ENCODE data around the gene KCNIP4.
A peak's percentile ranks its signal among the peaks of the same experiment; 100 is the strongest.

DNA sequence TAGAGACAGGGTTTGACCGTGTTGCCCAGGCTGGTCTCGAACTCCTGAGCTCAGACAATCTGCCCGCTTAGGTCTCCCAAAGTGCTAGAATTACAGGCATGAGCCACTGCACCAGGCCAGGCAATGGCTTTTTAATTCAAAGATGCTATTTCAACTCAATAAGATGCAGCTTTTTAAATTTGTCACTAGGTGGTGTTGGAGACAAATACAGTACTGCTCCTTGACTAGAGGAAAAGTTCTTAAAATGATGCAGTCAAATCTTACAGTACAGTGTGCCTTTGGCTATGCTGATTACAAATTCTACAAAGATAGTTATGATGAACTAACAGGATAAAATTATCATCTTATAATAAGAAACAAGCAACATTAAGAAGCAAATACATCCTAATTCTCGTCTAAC lies 441.1 kb downstream of the KCNIP4 start:
- TF ChIP-seq, protein P1, sequence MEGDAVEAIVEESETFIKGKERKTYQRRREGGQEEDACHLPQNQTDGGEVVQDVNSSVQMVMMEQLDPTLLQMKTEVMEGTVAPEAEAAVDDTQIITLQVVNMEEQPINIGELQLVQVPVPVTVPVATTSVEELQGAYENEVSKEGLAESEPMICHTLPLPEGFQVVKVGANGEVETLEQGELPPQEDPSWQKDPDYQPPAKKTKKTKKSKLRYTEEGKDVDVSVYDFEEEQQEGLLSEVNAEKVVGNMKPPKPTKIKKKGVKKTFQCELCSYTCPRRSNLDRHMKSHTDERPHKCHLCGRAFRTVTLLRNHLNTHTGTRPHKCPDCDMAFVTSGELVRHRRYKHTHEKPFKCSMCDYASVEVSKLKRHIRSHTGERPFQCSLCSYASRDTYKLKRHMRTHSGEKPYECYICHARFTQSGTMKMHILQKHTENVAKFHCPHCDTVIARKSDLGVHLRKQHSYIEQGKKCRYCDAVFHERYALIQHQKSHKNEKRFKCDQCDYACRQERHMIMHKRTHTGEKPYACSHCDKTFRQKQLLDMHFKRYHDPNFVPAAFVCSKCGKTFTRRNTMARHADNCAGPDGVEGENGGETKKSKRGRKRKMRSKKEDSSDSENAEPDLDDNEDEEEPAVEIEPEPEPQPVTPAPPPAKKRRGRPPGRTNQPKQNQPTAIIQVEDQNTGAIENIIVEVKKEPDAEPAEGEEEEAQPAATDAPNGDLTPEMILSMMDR (IDR thresholded peaks at IDR 0.05; ENCODE audit: extremely low read depth in 1 of 2, insufficient read depth in 1 of 2, low read depth in 1 of 2, low read length in 2 of 2): peak; percentile 9 to 22
- TF ChIP-seq MYC (IDR thresholded peaks at IDR 0.05; ENCODE audit: low read depth, low read length) (no peak), POLR2A (IDR thresholded peaks at IDR 0.05; ENCODE audit: low read depth, low read length) (no peak), POLR2AphosphoS5 (IDR thresholded peaks at IDR 0.05; ENCODE audit: insufficient read depth, low read depth, low read length) (no peak)
- TF ChIP-seq, protein P2, sequence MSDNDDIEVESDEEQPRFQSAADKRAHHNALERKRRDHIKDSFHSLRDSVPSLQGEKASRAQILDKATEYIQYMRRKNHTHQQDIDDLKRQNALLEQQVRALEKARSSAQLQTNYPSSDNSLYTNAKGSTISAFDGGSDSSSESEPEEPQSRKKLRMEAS (IDR thresholded peaks at IDR 0.05; ENCODE audit: insufficient read depth, insufficient read length): no peak

Data from endothelial cell of umbilical vein (primary cell).